Skin of body (tissue), 2 donors: Measurements from ENCODE around the gene SLC35G1. TPM values are rescaled to one million over a fixed set of nuclear protein-coding genes. Genes with fewer than 3 reads are reported as not detected.
A peak's percentile ranks its signal among the peaks of the same experiment; 100 is the strongest.

Source experiments
- DNase-seq: peaks from one replicate; lab custom pipeline; 2025; lab: John Stamatoyannopoulos, UW
- total RNA-seq: library from RNA; depleted of rRNA; stranded (reverse); fragments of >200 nt; gene quantifications from one replicate; pipeline ENCODE4 v1.2.3, GENCODE V29; 2014

Gene SLC35G1
- total RNA-seq = 3.2 TPM

- DNase-seq = peak; percentile 36
Observed at GRCh38 chr10:93893646-93894515, at the start of gene SLC35G1. TSS of gene SLC35G1 (plus strand) at chr10:93893978. CDS start at chr10:93894034, 56 bp downstream.

GRCh38 chr10:93844979-93845626 lies 48.7 kb upstream of the SLC35G1 start:
- no peak for DNase-seq

- DNase-seq = no peak
Observed at GRCh38 chr10:93849593-93849992, 44.2 kb upstream of the SLC35G1 start.

GRCh38 chr10:93850031-93851015 lies 43.5 kb upstream of the SLC35G1 start:
- no peak for DNase-seq

GRCh38 chr10:93851169-93851568 lies 42.6 kb upstream of the SLC35G1 start:
- DNase-seq = no peak

- no peak for DNase-seq
Observed at GRCh38 chr10:93852476-93853095, 41.2 kb upstream of the SLC35G1 start.

- DNase-seq = no peak
Observed at GRCh38 chr10:93854975-93855374, 38.8 kb upstream of the SLC35G1 start.

GRCh38 chr10:93856349-93857145 lies 37.2 kb upstream of the SLC35G1 start:
- no peak for DNase-seq

- peak; percentile 23 for DNase-seq
Observed at GRCh38 chr10:93859049-93859655, 34.6 kb upstream of the SLC35G1 start.

GRCh38 chr10:93861825-93862224 lies 32.0 kb upstream of the SLC35G1 start:
- DNase-seq = no peak

- DNase-seq = no peak
Observed at GRCh38 chr10:93865794-93866425, 27.9 kb upstream of the SLC35G1 start.

GRCh38 chr10:93867525-93867924 lies 26.3 kb upstream of the SLC35G1 start:
- DNase-seq = no peak

- DNase-seq = no peak
Observed at GRCh38 chr10:93871671-93872204, 22.0 kb upstream of the SLC35G1 start.

GRCh38 chr10:93872375-93873158 lies 21.2 kb upstream of the SLC35G1 start:
- peak; percentile 2 for DNase-seq

- DNase-seq = no peak
Observed at GRCh38 chr10:93873420-93874115, 20.2 kb upstream of the SLC35G1 start.

GRCh38 chr10:93874309-93875031 lies 19.3 kb upstream of the SLC35G1 start:
- DNase-seq = no peak

- no peak for DNase-seq
Observed at GRCh38 chr10:93875032-93875358, 18.8 kb upstream of the SLC35G1 start.
